ENCODE results near the gene CDYL2. TPM values are rescaled to one million over a fixed set of nuclear protein-coding genes. Genes with fewer than 3 reads are reported as not detected.

The CDYL2 gene, protein sequence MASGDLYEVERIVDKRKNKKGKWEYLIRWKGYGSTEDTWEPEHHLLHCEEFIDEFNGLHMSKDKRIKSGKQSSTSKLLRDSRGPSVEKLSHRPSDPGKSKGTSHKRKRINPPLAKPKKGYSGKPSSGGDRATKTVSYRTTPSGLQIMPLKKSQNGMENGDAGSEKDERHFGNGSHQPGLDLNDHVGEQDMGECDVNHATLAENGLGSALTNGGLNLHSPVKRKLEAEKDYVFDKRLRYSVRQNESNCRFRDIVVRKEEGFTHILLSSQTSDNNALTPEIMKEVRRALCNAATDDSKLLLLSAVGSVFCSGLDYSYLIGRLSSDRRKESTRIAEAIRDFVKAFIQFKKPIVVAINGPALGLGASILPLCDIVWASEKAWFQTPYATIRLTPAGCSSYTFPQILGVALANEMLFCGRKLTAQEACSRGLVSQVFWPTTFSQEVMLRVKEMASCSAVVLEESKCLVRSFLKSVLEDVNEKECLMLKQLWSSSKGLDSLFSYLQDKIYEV
- 10 to 100 TPM in 2 of 3 donors, 1 to 10 TPM in 1; 6.4 to 12.1 (median 10.7) TPM for total RNA-seq

DNA sequence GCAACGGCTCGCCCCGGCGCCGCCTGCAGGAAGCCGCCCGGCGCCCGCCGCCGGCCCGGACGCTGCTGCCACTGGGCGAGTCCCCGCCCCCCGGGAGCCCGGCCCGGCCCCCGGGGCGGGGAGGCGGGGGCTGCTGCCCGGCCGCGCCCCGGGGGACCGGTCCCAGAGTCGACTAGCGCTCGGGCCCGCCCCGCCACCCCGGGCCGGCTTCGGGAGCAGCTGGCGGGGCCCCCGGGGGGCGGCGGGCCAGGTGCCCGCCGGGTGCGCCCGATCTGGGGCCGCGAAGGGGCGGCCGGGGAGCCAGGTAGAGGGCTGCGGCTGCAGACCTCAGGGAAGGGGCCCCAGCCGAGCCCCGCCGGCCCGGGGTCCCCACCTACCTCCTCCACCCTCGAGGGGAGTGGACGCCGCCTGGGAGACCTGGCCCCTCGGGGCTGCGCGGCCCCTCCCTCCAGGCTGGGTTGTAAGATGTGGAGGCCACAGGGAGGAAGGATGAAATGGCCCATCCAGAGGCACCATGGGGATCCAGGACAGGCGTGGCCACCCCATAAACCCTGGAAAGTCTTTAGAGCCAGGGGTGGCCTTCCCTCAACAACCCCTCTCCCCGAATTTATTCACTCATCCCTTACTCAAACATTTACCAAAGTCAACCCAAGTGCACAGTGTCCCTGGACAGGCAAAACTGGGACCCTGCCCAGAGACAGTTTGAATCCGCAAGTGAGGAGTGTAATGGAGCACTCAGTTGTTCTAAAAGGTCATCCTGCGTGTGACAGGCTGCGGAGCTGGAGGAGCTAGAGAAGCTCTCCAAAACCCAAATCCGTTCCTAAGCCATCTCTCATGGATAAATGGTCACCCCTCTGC is at the start of gene CDYL2:
Gene CDYL2 (minus strand): TSS at position 73 of the 858 bp plus-strand sequence. CDS start 425 bp downstream, outside the sequence.
- Histone ChIP-seq H3K9me3 (no peaks in the 10 kb centered on the region), H3K36me3 (no peaks in the 10 kb centered on the region), H3K4me1 (no peaks in the 10 kb centered on the region), H3K27me3 (no peaks in the 10 kb centered on the region), H3K27ac (peak within 1 kb of the TSS in 1 of 2 donors; percentile 74), H3K4me3 (peak within 1 kb of the TSS; percentile 56 to 88 (median 67))
- DNase-seq (ENCODE audit: low spot score in 2 of 2), result no peak
- intact Hi-C loops (cut with DNase I; ENCODE audit: low total_unique reads), result no loop called here
- TF ChIP-seq POLR2A (IDR thresholded peaks at IDR 0.05) (no peak), POLR2AphosphoS5 (IDR thresholded peaks at IDR 0.05) (no peak), CTCF (IDR thresholded peaks at IDR 0.05) (no peak)

- intact Hi-C loops (cut with DNase I; ENCODE audit: low total_unique reads), result no loop called here
- peak overlapping the region in 1 of 2 donors; percentile 9 for H3K27ac ChIP-seq
Measured at GRCh38 chr16:80852261-80852872, 48.0 kb upstream of the CDYL2 start.

GRCh38 chr16:80851831-80852230 is 47.4 kb upstream of the CDYL2 start:
- intact Hi-C loops (cut with DNase I; ENCODE audit: low total_unique reads), result no loop called here

More at GRCh38 chr16:80852261-80852872, 48.0 kb upstream of the CDYL2 start:
- H3K27me3 ChIP-seq, result no peaks in the 10 kb centered on the region
- no peaks in the 10 kb centered on the region for H3K9me3 ChIP-seq
- DNase-seq (ENCODE audit: low spot score in 2 of 2), result no peak
- TF ChIP-seq POLR2AphosphoS5 (IDR thresholded peaks at IDR 0.05) (no peak), CTCF (IDR thresholded peaks at IDR 0.05) (peak in 1 of 3 donors; percentile 15), POLR2A (IDR thresholded peaks at IDR 0.05) (no peak)
- H3K4me1 ChIP-seq, result no peaks in the 10 kb centered on the region
- H3K4me3 ChIP-seq, result no peak overlapping the region
- H3K36me3 ChIP-seq, result no peaks in the 10 kb centered on the region

GRCh38 chr16:80850757-80851156 is 46.4 kb upstream of the CDYL2 start:
- intact Hi-C loops (cut with DNase I; ENCODE audit: low total_unique reads), result no loop called here
- Histone ChIP-seq H3K4me3 (no peak overlapping the region), H3K9me3 (no peaks in the 10 kb centered on the region), H3K27ac (no peak overlapping the region), H3K4me1 (no peaks in the 10 kb centered on the region), H3K27me3 (no peaks in the 10 kb centered on the region), H3K36me3 (no peaks in the 10 kb centered on the region)
- no peak for DNase-seq (ENCODE audit: low spot score in 2 of 2)
- TF ChIP-seq CTCF (IDR thresholded peaks at IDR 0.05) (no peak), POLR2AphosphoS5 (IDR thresholded peaks at IDR 0.05) (no peak), POLR2A (IDR thresholded peaks at IDR 0.05) (no peak)

More at GRCh38 chr16:80851831-80852230, 47.4 kb upstream of the CDYL2 start:
- peak overlapping the region in 1 of 2 donors; percentile 9 for H3K27ac ChIP-seq
- no peaks in the 10 kb centered on the region for H3K27me3 ChIP-seq
- no peak overlapping the region for H3K4me3 ChIP-seq
- DNase-seq (ENCODE audit: low spot score in 2 of 2), result no peak
- H3K36me3 ChIP-seq, result no peaks in the 10 kb centered on the region
- TF ChIP-seq POLR2AphosphoS5 (IDR thresholded peaks at IDR 0.05), result no peak
- TF ChIP-seq CTCF (IDR thresholded peaks at IDR 0.05), result no peak
- TF ChIP-seq POLR2A (IDR thresholded peaks at IDR 0.05), result no peak
- H3K9me3 ChIP-seq, result no peaks in the 10 kb centered on the region
- no peaks in the 10 kb centered on the region for H3K4me1 ChIP-seq
